Measurements from ENCODE around the gene TMEM231.
"Not testable (repeated sequence)": the region's sequence is repeated elsewhere in the genome, so short reads cannot be mapped to it uniquely, and the experiment has no call there.

TMEM231 gene

DNA sequence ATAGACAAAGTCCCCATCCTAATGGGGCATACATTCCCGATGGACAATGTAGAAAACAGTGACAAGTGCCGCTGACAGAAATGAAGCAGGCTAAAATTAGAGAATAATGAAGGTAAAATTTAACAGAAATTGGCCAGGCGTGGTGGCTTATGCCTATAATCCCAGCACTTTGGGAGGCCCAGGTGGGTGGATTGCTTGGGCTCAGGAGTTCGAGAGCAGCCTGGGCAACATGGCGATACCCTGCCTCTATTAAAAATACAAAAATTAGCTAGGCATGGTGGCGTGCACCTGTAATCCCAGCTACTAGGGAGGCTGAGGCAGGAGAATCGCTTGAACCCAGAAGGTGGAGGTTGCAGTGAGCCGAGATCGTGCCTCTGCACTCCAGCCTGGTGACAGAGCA, 7.6 kb downstream of the TMEM231 start:
- H3K4me1 Mint-ChIP-seq, H3K4me3 Mint-ChIP-seq, H3K27me3 Mint-ChIP-seq: not testable (repeated sequence)

DNA sequence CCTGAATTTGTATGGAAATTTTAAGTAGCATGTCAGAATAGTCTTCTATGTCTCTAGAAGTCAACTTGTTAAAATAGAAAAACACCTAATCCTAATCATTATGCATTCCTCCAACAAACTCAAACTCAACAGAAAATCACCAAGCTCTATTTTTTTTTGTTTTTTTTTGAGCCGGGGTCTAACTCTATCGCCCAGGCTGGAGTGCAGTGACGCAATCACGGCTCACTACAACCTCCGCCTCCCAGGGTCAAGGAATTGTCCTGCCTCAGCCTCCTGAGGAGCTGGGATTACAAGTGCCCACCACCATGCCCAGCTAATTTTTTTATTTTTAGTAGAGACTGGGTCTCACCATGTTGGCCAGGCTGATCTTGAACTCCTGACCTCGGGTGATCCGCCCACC, 9.8 kb downstream of the TMEM231 start:
- Mint-ChIP-seq H3K27me3 (no peaks in the 10 kb centered on the region), H3K4me1 (no peaks in the 10 kb centered on the region), H3K36me3 (peaks cover 3% of the 10 kb centered on the region), H3K27ac (no peak overlapping the region), H3K9me3 (no peaks in the 10 kb centered on the region), H3K4me3 (no peak overlapping the region)

More for the DNA sequence above, 7.6 kb downstream of the TMEM231 start:
- H3K9me3 Mint-ChIP-seq, H3K36me3 Mint-ChIP-seq, H3K27ac Mint-ChIP-seq: not testable (repeated sequence)

DNA sequence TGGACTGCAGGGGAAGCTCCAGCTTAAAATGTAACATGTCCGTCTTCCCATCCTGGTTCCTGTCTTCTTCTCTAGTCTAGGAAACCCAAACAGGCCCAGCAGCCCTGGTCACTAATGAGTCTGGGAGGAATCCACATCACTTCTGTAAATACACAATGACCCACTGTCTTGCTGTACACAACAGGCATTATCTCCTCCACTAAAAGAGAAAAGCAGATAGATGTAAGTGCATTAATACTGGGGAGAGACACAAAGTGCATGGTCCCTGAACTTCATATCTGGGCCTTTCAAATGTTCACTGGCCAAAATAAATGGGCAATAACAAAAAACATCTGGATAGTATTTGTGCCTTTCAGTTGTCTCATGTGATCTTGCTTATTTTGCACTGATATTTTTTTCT, 10.2 kb downstream of the TMEM231 start:
- H3K27ac Mint-ChIP-seq, H3K4me3 Mint-ChIP-seq, H3K36me3 Mint-ChIP-seq: not testable (repeated sequence)

DNA sequence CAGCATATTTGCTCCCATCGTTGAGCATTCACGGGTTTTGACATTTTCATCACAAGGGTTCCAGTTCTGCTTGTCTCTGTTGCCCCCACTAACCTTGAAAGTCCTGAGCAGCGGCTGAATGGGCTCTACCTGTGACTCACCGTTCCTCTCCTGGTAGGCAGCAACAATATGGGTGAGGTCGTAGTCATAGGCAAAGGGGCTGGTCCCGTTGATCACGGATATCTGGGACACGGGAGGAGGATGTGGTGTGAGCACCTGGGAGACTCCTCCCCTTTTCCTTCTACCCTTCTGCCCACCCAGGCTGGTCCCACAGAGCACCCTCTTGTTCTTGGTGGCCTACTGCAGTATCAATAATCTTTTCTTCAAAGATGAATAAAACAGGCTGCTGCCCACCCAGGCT, 13.6 kb downstream of the TMEM231 start:
- not testable (repeated sequence) for H3K9me3 Mint-ChIP-seq, H3K27me3 Mint-ChIP-seq, H3K36me3 Mint-ChIP-seq, H3K4me3 Mint-ChIP-seq, H3K4me1 Mint-ChIP-seq, H3K27ac Mint-ChIP-seq

More for the DNA sequence above, 10.2 kb downstream of the TMEM231 start:
- H3K4me1 Mint-ChIP-seq, H3K27me3 Mint-ChIP-seq, H3K9me3 Mint-ChIP-seq: not testable (repeated sequence)

DNA sequence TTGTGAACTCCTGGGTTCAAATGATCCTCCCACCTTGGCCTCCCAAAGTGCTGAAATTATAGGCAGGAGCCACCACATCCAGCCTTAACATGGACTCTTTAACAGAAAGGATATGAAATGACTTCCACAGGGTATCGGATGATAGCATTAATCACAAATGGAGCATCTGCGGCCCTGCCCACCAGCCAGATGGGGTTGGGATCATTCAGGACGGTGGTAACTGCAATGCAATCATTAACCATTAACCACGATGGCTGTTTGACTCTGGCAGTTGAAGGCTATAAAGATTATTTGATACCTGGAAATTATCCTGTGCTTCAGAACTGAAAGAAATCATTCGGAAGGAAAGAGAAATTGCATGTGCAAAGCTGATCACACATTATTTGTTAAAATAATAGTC, 14.8 kb downstream of the TMEM231 start:
- H3K4me1 Mint-ChIP-seq, result no peaks in the 10 kb centered on the region
- H3K4me3 Mint-ChIP-seq, result no peak overlapping the region
- H3K9me3 Mint-ChIP-seq, result no peaks in the 10 kb centered on the region
- H3K27ac Mint-ChIP-seq, result no peak overlapping the region
- peaks cover 3% of the 10 kb centered on the region for H3K36me3 Mint-ChIP-seq
- H3K27me3 Mint-ChIP-seq, result no peaks in the 10 kb centered on the region

DNA sequence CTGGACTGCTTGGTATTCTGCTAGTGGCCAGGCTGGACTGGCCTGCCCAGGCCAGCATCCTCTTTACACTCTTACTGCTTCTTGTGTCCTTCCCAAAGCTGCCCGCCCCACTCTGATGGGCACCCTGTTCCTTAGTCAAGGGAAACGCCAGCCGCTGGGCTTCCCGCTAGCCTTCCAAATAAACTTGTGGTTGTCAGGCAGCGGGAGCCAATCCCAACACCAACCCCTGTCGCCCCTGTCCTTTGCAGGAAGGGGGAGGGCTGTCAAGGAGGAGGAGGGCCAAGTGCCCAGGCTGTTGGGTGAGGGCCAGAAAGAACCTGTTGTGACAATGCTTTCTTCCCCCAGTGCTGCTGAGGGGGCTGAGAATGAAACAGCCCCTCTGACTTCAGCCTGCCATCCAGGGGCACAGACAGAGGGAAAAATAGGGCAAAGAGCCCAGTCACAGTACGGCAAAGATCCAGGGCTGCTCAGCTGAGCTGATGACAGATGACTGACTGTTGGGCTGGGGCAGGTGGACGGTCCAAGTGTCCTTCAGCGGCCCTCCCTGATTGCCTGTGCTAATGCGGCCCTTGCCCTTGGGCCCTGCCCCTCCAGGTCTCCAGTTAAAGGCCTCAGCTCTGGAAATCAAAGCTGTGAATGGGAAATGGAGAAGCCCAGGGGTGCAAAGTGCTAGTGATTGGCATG, 17.0 kb downstream of the TMEM231 start:
- not testable (repeated sequence) for H3K4me3 Mint-ChIP-seq, H3K4me1 Mint-ChIP-seq, H3K27ac Mint-ChIP-seq, H3K36me3 Mint-ChIP-seq, H3K27me3 Mint-ChIP-seq, H3K9me3 Mint-ChIP-seq

DNA sequence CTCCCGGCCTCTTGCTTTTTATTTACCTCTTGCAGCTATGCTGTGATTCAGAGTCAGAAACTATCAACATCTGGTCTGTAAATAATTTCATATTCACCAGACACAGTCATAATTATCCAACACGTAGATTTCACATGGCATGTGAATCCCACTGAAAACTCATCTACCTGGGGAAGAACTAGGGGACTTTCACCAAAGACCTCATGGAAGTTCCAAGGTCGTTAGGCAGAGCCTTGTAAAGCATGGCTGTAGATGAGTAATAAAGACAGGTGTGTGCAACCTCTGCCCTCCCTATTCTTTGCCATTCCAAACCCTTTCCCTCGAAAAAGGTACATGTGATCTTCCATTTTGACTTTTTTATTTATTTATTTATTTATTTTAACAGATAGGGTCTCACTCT, 18.3 kb downstream of the TMEM231 start:
- no peaks in the 10 kb centered on the region for H3K36me3 Mint-ChIP-seq
- H3K27me3 Mint-ChIP-seq, result no peaks in the 10 kb centered on the region
- no peak overlapping the region for H3K27ac Mint-ChIP-seq
- H3K4me1 Mint-ChIP-seq, result no peaks in the 10 kb centered on the region
- H3K4me3 Mint-ChIP-seq, result no peak overlapping the region
- H3K9me3 Mint-ChIP-seq, result no peaks in the 10 kb centered on the region

DNA sequence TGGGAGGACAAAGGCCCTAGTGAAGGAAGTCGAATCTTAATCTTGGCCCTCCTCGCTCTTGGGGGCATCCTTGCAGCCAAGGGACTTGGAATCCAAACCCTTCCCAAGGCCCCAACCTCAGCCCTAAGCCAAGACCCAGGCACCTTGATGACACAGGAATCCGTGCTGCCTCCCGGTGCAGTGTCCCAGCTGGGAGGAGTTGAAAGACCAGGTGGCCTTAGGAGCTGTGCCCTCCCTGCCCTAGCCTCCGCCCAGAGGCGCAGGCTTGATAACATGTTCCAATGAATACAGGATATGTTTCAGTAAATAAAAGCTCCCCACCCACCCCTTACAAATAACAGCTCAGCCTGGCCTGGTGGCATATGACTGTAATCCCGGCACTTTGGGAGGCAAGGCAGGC, 20.2 kb downstream of the TMEM231 start, which contains the start of gene CHST5:
Gene CHST5, minus strand, starts transcription at position 208 of the 400 bp plus-strand sequence. CDS start 5,724 bp downstream, outside the sequence.
- no peaks in the 10 kb centered on the region for H3K36me3 Mint-ChIP-seq
- no peak within 1 kb of the TSS for H3K4me3 Mint-ChIP-seq
- H3K4me1 Mint-ChIP-seq, result no peaks in the 10 kb centered on the region
- H3K27ac Mint-ChIP-seq, result no peak within 1 kb of the TSS
- no peaks in the 10 kb centered on the region for H3K27me3 Mint-ChIP-seq
- H3K9me3 Mint-ChIP-seq, result no peaks in the 10 kb centered on the region

DNA sequence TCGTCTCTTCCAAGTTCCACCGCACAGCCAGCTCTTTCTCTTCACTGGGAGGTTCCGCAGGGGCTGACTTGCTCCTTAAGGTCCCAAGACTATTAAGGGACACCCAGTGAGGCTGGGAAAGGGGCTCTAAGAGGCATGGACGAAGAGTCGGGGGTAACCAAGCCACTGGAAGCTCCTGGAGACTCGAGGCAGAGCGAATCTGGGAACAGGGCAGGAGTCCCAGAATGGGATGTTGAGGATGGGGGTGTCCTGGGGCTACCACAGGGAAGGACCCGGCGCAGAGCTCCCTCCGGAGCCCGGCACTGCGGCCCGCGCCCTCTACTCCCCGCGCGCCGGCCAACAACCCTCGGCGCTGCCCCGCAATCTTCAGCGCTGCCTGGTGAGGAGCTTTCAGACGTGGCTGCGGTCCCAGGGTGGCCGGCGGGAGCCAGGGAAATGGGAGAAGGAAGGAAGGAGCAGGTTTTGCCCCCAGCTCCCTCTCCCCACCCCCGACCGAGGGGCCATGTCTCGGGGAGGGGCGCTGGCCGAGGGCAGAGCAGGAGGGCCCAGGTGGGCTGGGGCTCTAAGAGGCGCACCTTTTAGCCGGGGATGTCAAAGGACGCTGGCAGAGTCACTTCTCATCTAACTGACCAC, 20.7 kb downstream of the TMEM231 start:
- H3K4me1 Mint-ChIP-seq, result no peaks in the 10 kb centered on the region
- no peaks in the 10 kb centered on the region for H3K27me3 Mint-ChIP-seq
- no peaks in the 10 kb centered on the region for H3K9me3 Mint-ChIP-seq
- no peak overlapping the region for H3K4me3 Mint-ChIP-seq
- H3K27ac Mint-ChIP-seq, result no peak overlapping the region
- H3K36me3 Mint-ChIP-seq, result no peaks in the 10 kb centered on the region

DNA sequence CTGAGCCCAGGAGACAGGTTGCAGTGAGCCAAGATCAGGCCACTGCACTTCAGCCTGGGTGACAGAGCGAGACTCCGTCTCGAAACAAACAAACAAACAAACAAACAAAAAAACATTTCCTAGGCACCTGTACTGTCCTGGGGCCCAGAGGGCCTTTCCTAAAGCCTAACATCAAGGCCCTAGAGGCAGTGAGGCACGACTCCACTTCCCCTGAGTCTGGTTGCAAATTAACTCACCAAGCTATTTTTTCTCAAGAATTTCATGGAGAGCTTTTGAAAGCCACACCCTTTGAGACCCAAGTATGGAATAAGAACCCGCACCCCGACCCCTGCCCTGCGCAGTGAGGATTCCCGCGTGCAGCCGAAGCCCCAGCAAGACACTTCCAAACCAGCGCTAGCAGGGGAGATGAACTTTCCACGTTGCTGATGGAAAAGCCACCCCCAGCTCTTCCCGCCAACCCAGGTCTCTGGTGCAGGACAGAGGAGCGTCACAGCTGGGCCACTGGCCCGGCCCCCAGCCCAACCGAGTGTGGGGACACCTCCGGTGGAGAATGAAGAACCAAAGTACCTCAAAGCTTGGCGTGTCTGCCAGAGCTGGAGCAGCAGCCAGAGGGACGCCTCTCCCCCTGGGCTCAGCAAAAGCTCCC, 21.4 kb downstream of the TMEM231 start:
- H3K4me1 Mint-ChIP-seq, result no peaks in the 10 kb centered on the region

DNA sequence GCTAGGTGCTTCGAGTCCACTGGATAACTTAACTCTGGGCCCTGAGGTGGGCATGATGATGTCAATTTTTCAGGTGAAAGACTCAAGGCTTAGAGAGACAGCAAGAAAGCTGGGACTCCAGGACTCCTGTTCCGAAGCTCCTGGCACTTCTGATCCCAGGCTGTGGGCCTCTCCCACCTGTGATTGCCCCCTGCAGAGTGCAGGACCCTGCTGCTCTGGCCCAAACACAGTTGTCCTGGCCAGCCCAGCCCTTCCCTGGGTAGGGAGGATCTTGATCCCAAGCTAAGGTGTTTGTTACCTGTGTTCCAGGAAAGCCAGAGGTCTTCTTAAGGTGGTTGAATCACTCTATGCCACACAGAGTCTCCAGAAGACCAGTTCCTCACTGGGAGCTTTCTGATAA, 23.3 kb downstream of the TMEM231 start:
- Mint-ChIP-seq H3K4me1 (no peaks in the 10 kb centered on the region), H3K9me3 (no peaks in the 10 kb centered on the region), H3K27me3 (no peaks in the 10 kb centered on the region), H3K36me3 (no peaks in the 10 kb centered on the region), H3K4me3 (no peak overlapping the region), H3K27ac (no peak overlapping the region)

More for the DNA sequence above, 21.4 kb downstream of the TMEM231 start:
- no peak overlapping the region for H3K4me3 Mint-ChIP-seq
- H3K27me3 Mint-ChIP-seq, result no peaks in the 10 kb centered on the region
- no peaks in the 10 kb centered on the region for H3K36me3 Mint-ChIP-seq
- no peaks in the 10 kb centered on the region for H3K9me3 Mint-ChIP-seq
- H3K27ac Mint-ChIP-seq, result no peak overlapping the region

DNA sequence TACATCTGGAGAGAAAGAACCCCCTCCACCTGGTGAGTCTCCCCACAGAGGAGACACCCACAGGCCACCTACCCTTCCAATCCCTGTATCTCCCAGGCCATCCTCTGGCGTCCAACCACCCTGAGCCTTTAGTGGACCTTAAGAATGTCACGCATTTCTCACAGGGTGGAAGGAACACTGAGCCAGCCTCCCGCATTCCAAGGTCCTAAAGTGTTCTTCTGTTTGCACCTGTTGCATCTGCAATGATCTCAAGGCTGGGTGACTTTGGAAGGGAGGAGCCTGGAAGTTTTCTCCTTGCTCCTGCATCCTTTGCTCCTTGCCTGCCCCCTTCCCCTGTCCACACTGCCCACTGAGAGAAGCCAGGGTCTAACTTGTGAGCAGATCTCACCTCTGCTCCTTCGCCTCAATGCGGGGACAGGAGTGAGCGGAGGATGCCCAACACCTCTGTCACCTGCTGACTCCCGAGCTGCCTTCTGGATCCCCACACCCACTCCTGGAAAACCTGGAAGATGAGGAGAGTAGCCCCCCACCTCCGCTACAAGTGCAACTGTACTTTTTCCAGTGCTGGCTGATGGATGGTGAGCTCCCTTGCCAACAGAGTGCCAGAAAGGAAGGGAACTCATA, 23.8 kb downstream of the TMEM231 start:
- Mint-ChIP-seq H3K4me1 (no peaks in the 10 kb centered on the region), H3K9me3 (no peaks in the 10 kb centered on the region), H3K27me3 (no peaks in the 10 kb centered on the region), H3K4me3 (no peak overlapping the region), H3K36me3 (no peaks in the 10 kb centered on the region), H3K27ac (no peak overlapping the region)

DNA sequence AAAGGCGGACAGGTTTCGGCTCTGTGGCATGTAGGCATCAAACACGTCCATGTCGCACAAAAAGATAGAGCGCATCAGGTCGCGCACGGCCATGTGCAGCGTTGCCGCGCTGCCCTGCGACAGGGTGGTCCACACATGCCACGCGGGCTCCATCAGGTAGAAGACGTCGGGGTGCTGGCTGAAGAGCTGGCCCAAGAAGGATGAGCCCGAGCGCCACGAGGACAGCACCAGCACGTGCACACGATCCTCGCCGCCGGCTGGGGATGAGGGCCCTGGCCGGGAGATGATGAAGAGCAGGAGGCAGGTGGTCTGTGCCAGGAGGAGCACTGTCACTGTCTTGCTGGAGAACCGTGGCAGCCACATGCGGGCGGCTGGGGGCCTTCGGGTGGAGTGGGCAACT, 26.1 kb downstream of the TMEM231 start:
- no peak overlapping the region for H3K4me3 Mint-ChIP-seq
- no peaks in the 10 kb centered on the region for H3K27me3 Mint-ChIP-seq

DNA sequence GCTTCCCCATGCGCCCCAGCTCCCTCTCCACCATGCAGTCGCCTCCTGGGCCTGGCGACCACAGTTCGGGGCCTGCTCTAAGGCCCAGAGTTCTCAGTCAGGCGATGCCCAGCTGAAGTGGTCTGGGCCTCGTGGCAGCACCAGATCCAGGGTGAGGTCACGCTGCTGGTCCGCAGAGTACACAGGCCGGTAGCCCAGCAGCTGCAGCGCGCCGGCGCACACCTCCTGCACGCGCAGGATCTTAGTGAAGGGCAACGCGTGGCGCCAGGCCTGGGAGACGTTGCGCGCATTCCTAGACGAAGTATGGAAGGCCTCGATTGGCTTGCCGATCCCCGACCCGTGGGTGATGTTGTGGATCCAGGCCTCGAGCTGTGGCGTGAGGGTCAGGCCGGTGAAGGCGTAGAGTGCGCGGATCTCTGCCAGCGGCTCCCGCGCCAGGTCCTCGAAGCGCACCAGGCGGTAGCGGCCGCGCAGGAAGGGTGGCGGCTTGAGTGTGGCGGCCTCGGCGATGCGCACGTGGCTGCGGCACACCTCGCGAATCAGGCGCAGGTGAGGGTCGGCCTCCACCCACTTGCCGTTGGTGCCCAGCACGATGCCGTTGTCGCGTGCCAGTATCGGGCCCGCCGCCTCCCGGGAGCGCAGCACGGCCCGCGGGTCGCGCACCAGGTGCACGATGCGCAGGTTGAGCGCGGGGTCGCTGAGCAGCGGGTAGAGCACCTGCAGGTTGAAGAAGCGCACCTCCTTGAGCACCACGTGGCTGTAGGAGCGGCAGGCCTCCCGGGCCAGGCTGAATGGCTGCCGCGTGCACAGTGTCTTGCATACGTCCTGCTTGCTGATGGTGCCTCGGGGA, 26.8 kb downstream of the TMEM231 start:
- no peaks in the 10 kb centered on the region for H3K27me3 Mint-ChIP-seq
- H3K4me3 Mint-ChIP-seq, result no peak overlapping the region
- no peaks in the 10 kb centered on the region for H3K36me3 Mint-ChIP-seq
- no peaks in the 10 kb centered on the region for H3K9me3 Mint-ChIP-seq
- H3K4me1 Mint-ChIP-seq, result no peaks in the 10 kb centered on the region
- no peak overlapping the region for H3K27ac Mint-ChIP-seq

More for the DNA sequence above, 26.1 kb downstream of the TMEM231 start:
- no peaks in the 10 kb centered on the region for H3K9me3 Mint-ChIP-seq
- H3K4me1 Mint-ChIP-seq, result no peaks in the 10 kb centered on the region
- H3K36me3 Mint-ChIP-seq, result no peaks in the 10 kb centered on the region
- no peak overlapping the region for H3K27ac Mint-ChIP-seq

DNA sequence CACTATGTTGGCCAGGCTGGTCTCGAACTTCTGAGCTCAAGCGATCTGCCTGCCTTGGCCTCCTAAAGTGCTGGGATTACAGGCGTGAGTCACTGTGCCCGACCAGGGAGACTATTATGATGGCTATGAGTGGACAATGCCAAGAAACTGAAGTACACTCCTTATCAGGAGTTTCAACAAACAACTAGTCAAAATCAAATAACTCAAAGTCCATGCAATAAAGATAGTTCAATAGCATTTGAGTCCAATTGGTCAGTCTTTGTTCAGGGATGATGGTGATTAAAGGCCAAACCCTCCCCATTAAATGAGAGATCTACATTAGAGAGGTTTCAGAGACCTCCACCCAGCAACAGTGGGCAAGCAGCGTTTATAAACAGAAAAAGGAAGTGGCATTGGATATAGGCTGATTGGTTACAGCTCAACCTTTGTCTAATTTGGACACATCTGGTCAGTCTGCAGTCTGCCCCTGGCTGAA, 28.2 kb downstream of the TMEM231 start:
- H3K4me1 Mint-ChIP-seq, result no peaks in the 10 kb centered on the region
- H3K27ac Mint-ChIP-seq, result no peak overlapping the region
- no peaks in the 10 kb centered on the region for H3K9me3 Mint-ChIP-seq
- no peak overlapping the region for H3K4me3 Mint-ChIP-seq
- no peaks in the 10 kb centered on the region for H3K27me3 Mint-ChIP-seq
- H3K36me3 Mint-ChIP-seq, result no peaks in the 10 kb centered on the region

Measured in activated naive CD4-positive, alpha-beta T cell treated with anti-CD3 and anti-CD28 coated beads, Interleukin-2, amount 50 U/mL, for 24 hours (primary cell).